ENCODE results near the gene NHLRC2.
A peak's percentile ranks its signal among the peaks of the same experiment; 100 is the strongest.
"Not testable (repeated sequence)": the region's sequence is repeated elsewhere in the genome, so short reads cannot be mapped to it uniquely, and the experiment has no call there.

The NHLRC2 gene, protein sequence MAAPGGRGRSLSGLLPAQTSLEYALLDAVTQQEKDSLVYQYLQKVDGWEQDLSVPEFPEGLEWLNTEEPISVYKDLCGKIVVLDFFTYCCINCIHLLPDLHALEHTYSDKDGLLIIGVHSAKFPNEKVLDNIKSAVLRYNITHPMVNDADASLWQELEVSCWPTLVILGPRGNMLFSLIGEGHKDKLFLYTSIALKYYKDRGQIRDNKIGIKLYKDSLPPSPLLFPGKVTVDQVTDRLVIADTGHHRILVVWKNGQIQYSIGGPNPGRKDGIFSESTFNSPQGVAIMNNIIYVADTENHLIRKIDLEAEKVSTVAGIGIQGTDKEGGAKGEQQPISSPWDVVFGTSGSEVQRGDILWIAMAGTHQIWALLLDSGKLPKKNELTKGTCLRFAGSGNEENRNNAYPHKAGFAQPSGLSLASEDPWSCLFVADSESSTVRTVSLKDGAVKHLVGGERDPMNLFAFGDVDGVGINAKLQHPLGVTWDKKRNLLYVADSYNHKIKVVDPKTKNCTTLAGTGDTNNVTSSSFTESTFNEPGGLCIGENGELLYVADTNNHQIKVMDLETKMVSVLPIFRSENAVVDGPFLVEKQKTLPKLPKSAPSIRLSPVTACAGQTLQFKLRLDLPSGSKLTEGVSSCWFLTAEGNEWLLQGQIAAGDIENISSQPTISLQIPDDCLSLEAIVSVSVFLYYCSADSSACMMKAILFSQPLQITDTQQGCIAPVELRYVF

DNA sequence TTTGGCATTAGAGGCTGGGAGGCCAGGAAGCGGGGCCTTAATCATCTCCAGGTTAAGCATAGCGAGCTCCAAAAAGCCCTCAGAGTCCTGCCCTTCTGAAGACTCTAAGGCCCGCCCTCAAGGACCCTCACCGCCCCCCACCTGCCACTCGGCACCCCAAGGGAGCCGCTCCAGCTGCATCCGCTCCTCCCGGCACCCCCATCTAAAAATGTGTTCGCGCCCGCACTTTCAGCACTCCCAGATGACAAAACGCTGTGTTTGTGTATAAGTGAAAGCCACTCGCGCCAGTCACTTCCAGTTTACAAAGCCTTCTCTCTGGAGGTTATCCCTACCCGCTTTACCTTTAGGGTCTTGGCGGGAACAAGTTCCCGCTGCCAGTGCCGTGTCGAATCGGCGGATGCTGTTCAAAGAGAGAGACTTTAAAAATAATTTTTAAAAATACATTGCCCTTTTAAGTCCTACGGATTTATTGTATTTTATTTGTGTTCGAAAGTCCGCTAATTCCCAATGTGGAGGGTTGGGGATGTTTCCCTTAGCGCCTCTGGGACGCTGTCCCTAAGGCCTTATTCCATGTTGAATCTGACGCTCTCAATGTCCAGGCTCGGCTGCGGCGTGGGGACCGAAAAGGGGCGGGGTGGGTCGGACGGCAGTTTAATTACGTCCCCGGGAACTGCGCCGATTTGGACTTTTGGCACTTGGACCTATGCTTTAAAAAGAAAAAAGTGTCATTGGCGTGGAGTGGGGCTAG lies at the start of gene NHLRC2, which contains the start of gene DCLRE1A:
Gene NHLRC2, plus strand, starts transcription at position 649 of the 748 bp plus-strand sequence. CDS start 212 bp downstream, outside the sequence.
Gene DCLRE1A, minus strand, starts transcription at position 70 of the 748 bp plus-strand sequence. CDS start 900 bp downstream, outside the sequence.
- DNase-seq (ENCODE audit: low spot score) = peak; percentile 81

DNA sequence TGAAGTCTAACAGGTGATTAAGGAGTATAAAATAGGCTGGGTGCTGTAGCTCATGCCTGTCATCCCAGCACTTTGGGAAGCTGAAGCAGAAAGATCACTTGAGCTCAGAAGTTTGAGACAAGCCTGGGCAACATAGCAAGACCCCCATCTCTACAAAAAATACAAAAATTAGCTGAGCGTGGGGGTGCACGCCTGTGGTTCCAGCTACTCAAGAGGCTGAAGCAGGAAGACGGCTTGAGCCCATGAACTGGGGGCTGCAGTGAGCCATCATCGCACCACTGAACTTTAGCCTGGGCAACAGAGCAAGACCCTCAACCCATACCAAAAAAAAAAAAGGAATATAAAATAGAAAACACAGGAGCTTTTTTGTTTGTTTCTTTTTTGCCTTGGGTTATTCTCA lies 48.0 kb upstream of the NHLRC2 start:
- no peak for DNase-seq (ENCODE audit: low spot score)

DNA sequence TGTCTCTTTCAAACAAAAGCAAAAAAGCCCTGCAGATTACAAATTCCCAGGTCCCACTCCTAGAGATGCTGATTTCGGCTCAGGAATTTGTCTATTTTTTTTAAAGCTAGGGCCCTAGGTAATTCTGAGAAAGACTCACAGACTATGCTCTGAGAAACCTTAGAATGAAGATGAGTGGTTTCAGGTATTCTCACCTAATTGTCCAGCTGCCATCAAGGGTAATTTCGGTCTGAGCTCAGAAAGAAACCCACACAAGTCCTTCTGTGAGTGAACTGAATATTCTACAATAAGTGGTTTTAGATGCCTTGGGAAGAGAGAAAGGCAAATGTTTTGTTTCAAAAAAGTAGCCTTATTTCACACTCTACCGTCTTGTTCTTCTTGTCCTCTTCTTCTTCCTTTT lies 46.3 kb upstream of the NHLRC2 start:
- DNase-seq (ENCODE audit: low spot score) = no peak

DNA sequence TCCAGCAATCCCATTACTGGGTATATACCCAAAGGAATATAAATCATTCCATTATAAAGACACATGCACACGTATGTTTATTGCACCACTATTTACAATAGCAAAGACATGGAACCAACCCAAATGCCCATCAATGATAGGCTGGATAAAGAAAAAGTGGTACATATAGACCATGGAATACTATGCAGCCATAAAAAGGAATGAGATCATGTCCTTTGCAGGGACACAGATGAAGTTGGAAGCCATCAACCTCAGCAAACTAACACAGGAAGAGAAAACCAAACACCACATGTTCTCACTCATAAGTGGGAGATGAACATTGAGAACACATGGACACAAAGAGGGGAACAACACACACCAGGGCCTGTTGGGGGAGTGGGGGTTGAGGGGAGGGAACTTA lies 39.8 kb upstream of the NHLRC2 start:
- DNase-seq (ENCODE audit: low spot score) = not testable (repeated sequence)

DNA sequence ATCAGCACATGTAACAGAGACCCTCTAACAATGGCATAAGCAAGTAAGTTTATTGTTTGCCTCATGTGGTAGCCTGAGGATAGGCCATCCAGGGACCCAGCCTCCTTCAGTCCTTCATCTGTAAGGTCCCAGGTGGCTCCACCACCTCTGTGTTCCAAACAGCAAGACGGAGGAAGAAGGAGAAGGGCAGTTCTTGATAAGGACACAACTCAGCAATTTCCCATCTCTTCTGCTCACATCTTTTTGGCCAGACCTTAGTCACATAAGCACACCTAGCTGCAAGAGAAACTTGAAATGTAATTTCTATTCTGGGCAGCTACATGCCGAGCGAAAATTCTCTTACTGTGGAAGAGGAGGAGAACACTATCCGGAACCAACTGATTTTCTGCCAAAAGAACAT lies 34.5 kb upstream of the NHLRC2 start:
- no peak for DNase-seq (ENCODE audit: low spot score)

DNA sequence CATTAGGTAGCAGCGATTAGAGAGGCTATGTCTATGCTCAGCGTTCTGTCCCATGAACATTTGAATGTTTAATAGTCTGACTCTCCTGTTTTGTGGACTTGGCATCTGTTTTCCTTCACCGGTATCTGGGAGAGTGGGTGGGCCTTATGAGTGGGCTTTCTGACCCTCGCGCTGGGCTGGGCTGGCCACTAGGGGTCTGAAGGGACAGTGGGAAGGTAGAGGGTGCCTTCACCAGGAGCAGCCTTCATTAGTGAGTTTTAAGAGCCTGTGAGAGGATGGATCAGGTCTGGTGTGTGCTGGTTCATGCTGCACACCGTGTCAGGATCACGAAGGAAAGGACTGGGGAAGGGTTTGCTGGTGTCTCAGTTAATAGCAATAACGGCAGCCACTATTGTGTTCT lies 34.0 kb upstream of the NHLRC2 start:
- no peak for DNase-seq (ENCODE audit: low spot score)

DNA sequence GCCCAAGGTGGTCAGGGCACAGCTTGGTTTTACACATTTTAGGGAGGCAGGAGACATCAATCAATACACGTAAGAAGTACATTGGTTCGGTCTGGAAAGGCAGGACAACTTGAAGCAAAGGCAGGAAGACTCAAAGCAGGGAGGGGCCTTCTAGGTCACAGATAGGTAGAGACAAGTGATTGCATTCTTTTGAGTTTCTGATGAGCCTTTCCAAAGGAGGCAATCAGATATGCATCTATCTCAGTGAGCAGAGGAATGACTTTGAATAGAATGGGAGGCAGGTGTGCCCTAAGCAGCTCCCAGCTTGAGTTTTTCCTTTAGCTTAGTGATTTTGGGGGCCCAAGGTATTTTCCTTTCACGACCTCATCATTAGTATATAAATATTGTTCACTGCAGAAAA lies 33.2 kb upstream of the NHLRC2 start:
- not testable (repeated sequence) for DNase-seq (ENCODE audit: low spot score)

DNA sequence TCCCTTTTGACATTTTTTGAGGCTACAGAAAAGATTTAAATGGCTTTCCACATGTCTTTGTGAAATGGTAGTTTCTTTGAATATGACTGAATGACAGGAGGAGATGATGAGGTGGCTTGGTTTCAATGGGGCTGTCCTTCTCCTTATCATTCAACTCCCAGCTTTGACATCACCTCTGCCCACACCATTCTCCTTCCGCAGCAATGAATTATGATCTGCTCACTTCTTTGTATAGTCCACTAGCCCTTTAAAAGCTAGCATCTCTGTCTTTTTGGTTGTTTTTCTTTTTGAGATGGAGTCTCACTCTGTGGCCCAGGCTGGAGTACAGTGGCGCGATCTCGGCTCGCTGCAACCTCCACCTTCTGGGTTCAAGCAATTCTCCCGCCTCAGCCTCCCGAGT lies 32.3 kb upstream of the NHLRC2 start:
- no peak for DNase-seq (ENCODE audit: low spot score)

DNA sequence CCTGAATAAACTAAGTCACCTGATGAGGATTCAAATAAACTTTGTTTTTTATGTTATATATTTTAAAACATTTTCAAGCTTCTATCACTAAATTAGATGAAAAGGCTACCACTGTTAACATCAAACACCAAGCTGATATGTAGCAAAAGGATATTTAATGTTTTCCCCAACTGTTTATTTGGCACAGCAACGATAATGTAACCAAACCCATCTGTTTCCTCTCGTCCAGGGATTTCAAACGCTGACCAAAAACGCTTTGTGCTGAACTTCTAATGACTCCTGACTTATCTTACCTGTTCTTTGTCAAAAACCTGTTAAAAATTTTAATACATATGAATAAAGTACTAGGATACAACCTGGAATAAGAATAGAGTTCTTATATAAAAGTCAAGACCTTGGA lies 31.1 kb upstream of the NHLRC2 start:
- DNase-seq (ENCODE audit: low spot score) = no peak

DNA sequence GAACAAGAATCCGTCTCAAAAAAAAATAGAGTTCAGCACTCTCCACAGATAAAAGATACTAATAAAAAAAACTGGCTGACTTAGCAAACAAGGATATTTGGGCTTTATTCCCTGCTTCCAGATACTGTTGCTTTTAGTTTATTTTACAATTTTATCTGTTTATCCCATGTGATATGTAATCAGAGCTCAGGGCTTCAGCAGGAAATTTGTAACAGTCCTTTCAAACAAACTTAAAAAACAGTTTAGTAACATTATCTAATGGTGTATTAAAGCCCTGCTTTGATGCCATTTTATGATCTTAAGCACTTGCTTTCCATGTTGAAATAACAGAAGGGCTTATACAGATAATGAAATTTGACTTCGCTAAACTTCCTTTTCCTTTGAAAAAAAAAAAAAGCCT lies 28.7 kb upstream of the NHLRC2 start:
- DNase-seq (ENCODE audit: low spot score) = no peak

DNA sequence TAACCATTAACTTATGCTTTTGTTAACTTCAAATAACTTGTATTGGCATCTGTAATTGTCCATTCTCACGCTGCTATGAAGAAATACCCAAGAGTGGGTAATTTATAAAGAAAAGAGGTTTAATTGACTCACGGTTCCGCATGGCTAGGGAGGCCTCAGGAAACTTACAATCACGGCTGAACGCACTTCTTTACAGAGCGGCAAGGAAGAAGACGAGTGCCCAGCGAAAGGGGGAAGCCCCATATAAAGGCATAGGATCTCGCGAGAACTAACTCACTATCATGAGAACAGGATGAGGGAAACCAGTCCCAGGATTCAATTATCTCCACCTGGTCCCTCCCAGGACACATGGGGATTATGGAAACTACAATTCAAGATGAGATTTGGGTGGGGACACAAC lies 25.9 kb upstream of the NHLRC2 start:
- peak; percentile 25 for DNase-seq (ENCODE audit: low spot score)

DNA sequence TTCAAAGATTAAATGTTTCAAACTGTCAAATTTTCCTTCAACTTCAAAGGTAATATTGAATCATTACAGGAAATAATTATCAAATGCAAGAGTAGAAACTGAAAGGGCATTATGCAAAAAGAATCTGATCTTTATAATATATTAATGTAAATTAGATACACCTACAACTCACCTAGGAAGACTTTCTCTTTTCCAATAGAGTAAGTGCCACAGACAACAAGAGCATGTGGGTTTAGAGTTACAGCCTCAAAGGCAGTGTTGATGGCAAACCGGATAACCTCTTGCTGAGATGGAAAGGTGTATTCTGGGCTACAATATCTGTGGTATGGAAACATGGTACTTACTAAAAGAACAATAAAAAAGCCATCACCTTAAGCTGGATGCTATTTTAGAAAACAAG lies 12.3 kb upstream of the NHLRC2 start:
- no peak for DNase-seq (ENCODE audit: low spot score)

DNA sequence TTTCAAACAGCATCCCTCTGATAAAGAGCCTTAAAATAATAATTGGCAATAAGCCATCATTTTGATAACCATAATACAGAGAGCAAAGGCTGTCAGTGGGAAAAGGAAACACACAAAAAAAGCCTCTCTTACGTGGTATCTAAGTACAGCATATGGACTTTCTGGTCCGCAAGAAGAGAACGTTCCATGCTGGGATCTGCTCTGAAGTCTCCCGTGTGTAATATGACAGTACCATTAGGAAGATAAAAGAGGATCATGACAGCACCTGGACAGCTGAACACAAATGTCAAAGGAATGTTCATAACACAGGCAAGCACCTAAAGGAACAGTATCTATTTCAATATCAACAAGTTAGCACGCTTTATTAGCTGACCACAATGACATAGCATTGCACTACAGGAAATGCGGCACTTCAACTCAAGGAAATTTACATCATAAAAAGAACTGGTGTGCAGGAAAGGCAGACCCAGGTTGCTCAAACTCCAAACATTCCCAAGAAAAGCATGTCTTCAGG lies 10.4 kb upstream of the NHLRC2 start:
- DNase-seq (ENCODE audit: low spot score) = no peak

DNA sequence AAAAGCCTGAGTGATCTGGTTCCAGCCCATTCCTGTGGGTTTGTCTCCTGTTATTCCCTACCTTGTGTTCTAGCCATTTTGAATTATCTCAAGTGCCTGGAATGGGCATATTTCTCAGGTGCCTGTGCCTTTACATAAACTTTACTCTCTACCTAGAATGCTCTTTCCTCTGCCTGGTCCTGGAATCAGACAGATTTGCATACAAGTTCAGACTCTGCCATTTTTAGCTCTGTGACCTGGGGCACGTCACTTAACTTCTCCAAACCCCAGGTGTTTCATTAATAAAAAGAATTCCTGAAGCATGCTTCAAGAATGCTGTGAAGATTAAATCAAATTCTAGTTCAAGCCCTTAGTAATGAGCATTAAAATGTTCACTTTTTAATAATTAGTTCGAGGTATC lies 8.4 kb upstream of the NHLRC2 start:
- DNase-seq (ENCODE audit: low spot score) = no peak

DNA sequence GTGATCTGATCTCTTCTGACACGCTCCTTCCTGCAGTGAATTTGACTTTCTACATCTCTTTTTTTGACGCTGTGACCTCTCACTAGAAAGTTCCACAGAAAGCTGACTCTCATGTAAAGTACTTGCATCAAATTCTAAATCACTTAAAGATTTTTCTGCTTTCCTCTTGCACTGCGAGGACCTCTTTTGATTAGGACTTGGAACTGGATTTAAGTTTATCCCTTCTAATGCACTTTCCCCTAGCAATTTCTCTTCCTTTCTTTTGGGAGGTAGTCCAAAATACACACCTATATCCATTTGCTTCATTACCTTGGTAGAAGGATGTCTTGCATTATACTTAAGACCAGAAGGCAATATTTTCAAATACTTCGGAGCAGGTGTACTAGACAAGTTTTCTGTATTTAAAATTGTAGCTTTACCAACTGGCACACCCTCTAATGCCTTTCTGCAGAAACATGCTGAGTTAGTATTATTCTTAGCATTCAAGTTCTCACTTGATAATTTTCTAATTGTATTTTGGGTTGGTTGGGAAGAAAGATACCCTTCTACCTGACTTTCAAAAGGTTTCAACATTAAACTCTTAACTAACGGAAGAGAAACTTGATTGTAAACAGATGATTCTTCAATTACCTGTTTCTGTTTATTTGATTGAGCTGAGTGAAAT lies 5.2 kb upstream of the NHLRC2 start:
- no peak for DNase-seq (ENCODE audit: low spot score)

DNA sequence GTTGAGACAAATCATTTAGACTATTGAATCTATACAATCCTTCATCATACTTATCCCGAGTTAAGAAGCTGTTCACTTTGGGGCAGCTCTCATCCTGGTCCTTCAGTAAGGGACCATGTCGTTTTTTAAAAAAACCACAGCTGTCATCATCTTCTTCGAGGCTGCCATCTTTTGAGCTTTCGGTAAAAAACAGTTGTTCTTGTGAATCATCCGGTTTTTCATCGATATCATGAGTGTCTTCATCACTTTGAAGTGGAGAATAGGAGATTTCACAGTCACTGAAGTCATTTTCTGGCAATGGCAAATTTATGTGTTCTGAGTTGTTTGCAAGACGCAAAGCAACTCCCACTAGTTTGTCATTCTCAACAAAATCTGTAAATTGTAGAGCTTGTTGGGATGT lies 4.5 kb upstream of the NHLRC2 start:
- no peak for DNase-seq (ENCODE audit: low spot score)

DNA sequence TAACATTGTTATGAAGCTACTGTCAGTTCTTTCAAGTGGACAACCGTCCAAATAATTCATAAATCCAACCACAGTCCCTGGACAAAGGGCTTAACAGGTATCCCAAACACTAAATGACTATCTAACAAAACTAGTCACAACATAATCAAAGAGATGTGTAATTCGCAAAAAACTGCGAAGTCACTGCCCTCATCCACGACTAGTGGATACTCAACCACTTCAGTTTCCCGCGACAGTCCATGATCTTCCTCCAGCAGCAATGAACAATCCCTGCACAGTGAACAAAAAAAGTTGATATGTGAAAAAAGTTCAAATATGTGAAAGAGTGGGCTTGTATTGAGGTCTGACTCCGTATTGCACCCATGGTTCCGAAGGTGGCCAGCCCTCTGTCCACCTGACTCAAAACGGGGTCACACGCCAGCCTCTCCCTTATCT lies 866 bp upstream of the NHLRC2 start:
- DNase-seq (ENCODE audit: low spot score) = no peak

DNA sequence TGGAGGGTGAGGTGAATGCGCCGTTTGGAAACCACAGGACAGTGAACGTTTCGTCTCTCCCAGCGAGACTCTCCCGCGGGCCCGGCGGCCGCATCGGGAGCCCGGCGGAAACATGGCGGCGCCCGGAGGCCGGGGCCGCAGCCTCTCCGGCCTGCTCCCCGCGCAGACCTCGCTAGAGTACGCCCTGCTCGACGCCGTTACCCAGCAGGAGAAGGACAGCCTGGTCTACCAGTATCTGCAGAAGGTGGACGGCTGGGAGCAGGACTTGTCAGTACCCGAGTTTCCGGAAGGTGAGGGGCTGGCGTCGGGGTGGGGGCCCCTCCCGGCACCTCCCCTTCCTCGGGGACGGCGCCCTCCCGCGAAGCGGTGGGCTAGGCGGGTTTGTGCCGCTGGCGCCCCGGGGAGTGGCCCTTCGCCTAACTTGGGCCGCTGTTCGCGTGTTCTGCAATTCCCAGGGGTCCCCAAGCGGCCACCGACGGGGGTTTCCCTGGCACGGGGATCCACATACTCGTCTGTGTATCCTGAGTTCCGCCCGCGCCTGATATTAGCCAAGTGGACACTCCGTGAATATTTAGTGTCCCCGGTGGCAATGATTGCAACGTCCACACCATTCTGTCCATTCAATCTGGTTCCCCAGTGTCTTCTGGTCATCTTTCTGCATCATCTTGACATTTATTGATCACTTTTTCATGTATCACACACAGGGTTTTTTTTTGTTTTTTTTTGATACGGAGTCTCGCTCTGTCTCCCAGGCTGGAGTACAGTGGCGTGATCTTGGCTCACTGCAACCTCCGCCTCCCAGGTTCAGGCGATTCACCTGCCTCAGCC lies 514 bp downstream of the NHLRC2 start:
- DNase-seq (ENCODE audit: low spot score) = peak; percentile 56

DNA sequence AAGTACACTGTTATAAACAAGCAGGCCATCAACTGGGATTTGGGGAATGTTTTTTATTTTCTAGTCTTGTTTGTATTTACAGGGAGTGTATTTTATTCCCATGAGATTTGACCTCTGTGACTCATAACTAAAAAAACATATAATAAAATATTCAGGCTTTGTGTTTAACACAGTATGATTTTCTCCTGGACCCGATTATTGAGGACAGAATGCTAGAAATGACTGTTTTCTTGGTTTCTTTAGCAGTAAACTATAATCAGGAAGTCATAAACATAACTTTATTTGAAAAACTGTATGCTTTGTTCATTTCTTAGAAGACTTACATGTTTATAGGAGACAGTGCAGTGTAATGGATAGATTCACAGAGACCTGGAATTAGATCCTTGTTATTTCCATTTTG lies 2.1 kb downstream of the NHLRC2 start:
- DNase-seq (ENCODE audit: low spot score) = no peak

DNA sequence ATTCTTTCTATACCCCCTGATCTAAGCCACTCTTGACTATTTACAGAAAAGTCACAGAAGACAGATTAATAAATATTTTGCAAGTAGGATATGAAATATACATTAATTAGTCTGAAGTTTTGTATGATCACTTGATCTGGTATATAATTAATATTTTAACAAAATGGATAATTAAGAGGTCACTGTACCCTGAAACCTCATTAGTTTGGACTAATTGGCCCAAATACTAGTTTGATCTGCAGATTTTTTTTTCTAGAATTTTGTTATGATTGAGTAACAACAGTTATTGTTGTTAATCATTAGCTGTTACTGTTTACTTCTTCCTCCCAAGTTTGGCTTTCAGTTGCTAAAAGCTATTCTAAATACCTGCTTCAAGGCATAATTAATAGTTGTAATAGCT lies 2.7 kb downstream of the NHLRC2 start:
- DNase-seq (ENCODE audit: low spot score) = no peak

DNA sequence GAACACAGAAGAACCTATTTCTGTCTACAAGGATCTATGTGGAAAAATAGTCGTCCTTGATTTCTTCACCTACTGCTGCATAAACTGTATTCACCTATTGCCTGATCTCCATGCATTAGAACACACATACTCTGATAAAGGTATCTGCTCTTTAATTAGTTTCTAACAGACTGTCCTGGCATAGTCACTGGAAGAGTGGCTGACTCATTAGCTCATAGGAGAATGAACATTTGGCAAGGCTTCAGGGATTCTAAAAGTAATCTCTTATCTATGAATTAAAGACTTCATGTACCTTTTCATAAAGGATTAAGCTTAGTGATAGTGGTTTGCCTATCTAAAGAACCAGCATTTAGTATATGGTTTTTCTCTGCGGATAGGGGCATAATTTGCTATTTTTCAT lies 4.1 kb downstream of the NHLRC2 start:
- peak; percentile 28 for DNase-seq (ENCODE audit: low spot score)
